GM13976 (cell line): ENCODE results near the gene CARD11.

Source experiments
- DNase-seq: peaks from one replicate; pipeline ENCODE4 v3.0.0; 2012; ENCODE audit warnings: low spot score
- in situ Hi-C: fragments of 300-500 bp; cut with MboI; formaldehyde crosslinking; loops from one replicate; pipeline ENCODE4 v1.12.0; 2022; ENCODE audit warnings: low sequenced_read_pairs, mixed read lengths, inconsistent platforms; ENCODE audit not compliant: unreplicated experiment
- TF ChIP-seq, protein P1 (sequence below): IDR thresholded peaks from 2 replicates; pipeline ENCODE4 v1.5.1; 2012; ENCODE audit warnings: borderline replicate concordance, mild to moderate bottlenecking; ENCODE audit not compliant: insufficient read depth; ENCODE audit errors: extremely low read depth, missing control alignments, control extremely low read depth

The CARD11 gene

DNA sequence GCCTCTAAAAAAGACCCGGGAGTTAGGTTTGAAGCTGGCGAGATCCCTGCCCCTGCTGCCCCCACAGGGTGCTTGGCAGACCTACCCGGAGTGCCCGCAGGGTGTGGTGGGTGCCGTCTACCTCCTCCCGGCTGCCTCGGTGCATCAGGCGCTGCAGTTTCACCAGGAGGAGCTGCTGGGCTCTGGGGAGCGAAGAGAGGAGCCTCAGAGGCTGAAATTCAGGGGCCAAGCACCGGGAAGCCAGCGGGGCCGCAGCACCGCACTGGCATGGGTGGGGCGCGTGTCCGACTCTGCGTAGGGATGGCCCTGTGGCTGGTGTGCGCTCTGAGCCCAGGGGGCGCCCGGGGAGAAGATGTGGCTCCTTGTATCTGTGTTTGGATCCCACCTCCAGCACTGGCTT lies 125.3 kb downstream of the CARD11 start:
- in situ Hi-C loops: no loop called here
- TF ChIP-seq, protein P1, sequence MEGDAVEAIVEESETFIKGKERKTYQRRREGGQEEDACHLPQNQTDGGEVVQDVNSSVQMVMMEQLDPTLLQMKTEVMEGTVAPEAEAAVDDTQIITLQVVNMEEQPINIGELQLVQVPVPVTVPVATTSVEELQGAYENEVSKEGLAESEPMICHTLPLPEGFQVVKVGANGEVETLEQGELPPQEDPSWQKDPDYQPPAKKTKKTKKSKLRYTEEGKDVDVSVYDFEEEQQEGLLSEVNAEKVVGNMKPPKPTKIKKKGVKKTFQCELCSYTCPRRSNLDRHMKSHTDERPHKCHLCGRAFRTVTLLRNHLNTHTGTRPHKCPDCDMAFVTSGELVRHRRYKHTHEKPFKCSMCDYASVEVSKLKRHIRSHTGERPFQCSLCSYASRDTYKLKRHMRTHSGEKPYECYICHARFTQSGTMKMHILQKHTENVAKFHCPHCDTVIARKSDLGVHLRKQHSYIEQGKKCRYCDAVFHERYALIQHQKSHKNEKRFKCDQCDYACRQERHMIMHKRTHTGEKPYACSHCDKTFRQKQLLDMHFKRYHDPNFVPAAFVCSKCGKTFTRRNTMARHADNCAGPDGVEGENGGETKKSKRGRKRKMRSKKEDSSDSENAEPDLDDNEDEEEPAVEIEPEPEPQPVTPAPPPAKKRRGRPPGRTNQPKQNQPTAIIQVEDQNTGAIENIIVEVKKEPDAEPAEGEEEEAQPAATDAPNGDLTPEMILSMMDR: no peak
- DNase-seq: no peak

DNA sequence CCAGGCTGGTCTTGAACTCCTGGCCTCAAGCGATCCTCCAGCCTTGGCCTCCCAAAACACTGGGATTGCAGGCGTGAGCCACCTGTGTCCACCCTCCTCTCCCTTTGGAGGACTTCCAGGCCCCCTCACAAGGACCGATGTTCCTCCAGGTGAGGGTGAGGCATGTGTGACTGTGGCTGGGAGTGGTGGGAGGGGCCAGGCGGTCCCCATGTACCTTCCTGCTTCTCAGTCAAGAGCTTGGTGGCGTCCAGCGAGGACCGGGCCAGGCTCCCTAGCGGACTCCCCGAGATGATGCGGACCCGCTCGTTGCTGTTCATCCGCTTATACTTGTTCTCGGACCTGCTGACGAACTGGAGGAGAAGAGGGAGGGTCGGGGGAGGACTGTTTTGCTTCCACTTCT lies 128.6 kb downstream of the CARD11 start:
- TF ChIP-seq, protein P1: no peak
- DNase-seq: no peak
- in situ Hi-C loops: no loop called here

DNA sequence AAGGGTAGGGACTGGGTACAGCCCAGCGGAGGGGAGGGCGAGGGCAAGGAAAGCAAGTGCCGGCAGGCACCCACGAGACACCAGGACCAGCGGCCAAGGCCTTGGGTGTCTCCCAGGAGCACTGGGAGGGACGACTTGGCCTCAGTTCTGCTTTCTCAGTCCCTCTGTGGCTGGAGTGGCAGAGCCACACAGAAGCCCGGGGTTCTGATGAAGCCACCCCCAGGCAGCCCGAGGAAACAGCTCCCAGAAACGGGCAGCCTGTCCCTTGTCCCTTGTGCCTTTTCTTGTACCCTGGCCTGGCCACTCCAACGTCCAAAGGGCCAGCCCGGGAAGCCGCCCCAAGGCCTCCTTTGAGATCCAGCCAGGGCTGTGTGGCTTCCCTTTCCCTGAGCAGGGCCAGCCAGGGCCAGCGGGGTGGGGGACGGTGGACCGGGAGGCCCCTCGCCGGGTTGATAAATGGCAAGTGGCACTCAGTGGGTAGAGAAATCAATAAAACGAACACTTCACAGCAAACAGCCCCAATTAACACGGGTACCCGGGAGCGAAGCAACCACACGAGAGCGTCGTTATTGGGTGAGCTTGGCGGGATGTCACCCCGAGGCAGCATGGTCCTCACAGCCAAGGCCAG lies 129.8 kb downstream of the CARD11 start:
- in situ Hi-C loops: no loop called here
- TF ChIP-seq, protein P1: no peak

DNA sequence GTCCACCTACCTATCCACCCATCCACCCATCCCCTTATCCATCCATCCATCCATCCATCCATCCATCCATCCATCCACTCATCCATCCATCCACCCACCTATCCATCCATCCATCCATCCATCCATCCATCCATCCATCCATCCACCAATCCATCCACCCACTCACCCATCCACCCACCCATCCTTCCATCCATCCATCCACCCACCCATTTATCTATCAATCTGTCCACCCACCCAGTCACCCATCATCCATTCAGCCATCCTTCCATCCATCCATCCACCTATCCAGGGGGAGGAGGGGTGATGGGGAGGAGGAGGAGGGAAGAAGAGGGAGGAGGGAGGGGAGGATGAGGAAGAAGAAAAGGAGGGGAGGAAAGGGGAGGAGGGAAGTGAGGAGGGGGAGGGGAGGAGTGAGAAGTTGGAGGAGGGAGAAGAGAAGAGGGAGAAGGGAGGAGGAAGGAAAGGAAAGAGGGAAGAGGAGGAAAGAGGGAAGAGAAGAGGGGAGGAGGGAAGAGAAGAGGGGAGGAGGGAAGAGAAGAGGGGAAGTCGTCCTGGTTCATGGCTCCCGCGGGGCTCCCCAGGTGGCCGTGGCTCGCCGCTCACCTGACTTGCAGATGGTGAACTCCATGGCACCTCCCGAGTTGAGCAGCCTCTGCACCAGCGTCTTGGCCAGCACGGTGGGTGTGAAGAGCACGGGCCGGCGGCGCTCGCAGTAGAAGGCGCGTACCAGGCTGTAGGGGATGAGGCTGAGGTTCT lies 130.8 kb downstream of the CARD11 start:
- TF ChIP-seq, protein P1: no peak
- in situ Hi-C loops: no loop called here
- DNase-seq: no peak

More for the DNA sequence above, 129.8 kb downstream of the CARD11 start:
- no peak for DNase-seq

DNA sequence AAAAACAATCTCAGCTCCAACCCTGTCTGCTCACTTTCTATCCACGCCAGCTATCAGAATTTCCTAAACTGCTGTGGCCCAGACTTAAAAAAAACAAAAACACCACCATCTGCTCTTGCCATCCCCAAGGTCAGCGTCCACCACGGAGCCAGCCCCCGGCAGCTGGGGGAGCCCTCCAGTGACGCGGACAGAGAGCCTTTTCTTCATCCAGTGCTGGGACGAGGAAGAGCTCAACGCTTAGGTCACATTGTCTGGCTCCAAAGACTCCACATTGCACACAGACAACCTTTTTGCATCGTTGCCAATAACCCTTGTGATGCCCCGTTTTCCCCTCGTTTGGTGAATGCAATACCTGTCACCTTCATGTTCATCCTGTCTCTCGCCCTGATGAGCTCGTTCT lies 132.2 kb downstream of the CARD11 start:
- TF ChIP-seq, protein P1: no peak
- in situ Hi-C loops: no loop called here
- no peak for DNase-seq

DNA sequence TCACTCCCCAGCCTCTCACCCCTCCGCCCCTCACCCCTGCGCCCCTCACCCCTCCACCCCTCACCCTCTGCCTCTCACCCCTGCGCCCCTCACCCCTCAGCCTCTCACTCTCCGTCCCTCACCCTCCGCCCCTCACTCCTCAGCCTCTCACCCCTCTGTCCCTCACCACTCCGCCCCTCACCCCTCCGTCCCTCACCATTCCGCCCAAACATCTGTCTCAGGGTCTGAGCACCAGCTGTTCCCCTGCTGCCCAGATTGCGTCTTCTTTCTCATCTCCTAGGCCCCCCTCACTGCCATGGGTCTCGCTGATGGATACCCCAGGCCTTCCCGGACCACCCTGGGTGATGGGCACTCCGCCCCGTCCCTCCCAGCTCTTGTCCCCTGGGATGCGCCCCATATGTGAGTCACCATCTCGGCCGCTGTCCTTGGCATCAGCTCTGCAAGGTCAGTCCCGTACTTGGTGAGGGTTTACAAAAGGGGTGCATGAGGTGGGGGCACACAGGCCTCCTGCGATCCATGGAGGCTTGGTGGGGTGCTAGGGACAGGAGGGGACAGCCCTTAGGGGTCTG lies 134.1 kb downstream of the CARD11 start:
- in situ Hi-C loops: no loop called here
- DNase-seq: no peak
- TF ChIP-seq, protein P1: no peak
